ENCODE measurements around the gene CA14. TPM values are rescaled to one million over a fixed set of nuclear protein-coding genes. Genes with fewer than 3 reads are reported as not detected.

Gene CA14
- total RNA-seq, 1 experiment from 2014 or later, result not detected

DNA sequence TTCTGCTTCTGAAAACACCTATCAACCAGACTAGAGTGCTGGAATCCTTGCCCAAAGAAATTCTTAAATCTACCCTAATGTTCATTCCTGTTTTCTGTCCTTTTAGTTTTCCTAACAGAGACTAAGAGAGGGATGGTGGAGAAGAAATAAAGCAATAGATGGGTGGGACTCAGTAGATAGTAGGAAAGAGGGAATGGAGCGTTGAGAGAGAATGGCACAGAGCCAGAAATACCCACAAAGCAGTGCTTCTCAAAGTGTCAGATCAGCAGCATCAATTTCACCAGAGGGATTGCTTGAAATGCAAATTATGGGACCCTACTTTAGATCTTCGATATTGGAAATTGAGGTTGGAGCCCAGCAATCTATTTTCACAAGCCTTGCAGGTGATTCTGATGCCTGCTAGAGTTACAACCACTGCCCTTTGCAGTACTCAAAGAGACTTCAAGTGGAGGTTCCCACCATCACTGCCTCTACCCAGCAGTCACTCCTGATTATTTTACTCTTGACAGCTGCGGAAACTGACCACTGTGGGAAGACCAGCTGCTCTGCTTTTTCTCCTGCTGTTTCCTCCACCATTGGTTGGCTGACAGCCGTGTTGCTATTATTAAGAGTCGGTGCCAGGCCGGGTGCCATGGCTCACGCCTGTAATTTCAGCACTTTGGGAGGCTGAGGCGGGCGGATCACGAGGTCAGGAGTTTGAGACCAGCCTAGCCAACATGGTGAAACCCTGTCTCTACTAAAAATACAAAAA, 52.4 kb downstream of the CA14 start:
- ChIA-PET CTCF (no interaction called here), POLR2A (ENCODE audit: unreplicated experiment) (interaction anchor here (0.6 kb wide), 1 partner anchor 336 kb away, joined by 4 read pairs; no protein-coding TSS in a partner anchor)
- no peak for ATAC-seq
- DNase-seq, result no peak
- BruUV-seq (replicated peaks), result TSS peak; percentile 58
- Histone ChIP-seq H3K4me1 (ENCODE audit: insufficient read depth, low read length) (no peaks in the 10 kb centered on the region), H3K27me3 (ENCODE audit: low read length) (no peaks in the 10 kb centered on the region), H3K4me3 (ENCODE audit: low read length) (no peak overlapping the region), H4K20me1 (ENCODE audit: low read length) (no peaks in the 10 kb centered on the region), H3K4me2 (ENCODE audit: low read length) (no peak overlapping the region), H2AFZ (ENCODE audit: low read length) (no peak overlapping the region), H3K9me3 (ENCODE audit: low read length) (no peaks in the 10 kb centered on the region), H3K9me2 (replicated peaks; ENCODE audit: low read length) (no peaks in the 10 kb centered on the region), H3K27ac (ENCODE audit: low read length) (no peak overlapping the region), H3K79me2 (ENCODE audit: low read length) (no peaks in the 10 kb centered on the region), H3K9ac (ENCODE audit: low read length) (no peak overlapping the region), H3F3A (ENCODE audit: low read length, unreplicated experiment) (no peaks in the 10 kb centered on the region), H3K36me3 (ENCODE audit: low read depth, low read length) (peaks cover 21% of the 10 kb centered on the region)
- intact Hi-C loops (cut with micrococcal nuclease), result no loop called here
- TF ChIP-seq EZH2 (IDR thresholded peaks at IDR 0.05; ENCODE audit: low read length, unreplicated experiment) (no peak), EZH2phosphoT487 (IDR thresholded peaks at IDR 0.05; ENCODE audit: borderline replicate concordance, low read length) (no peak)
- TF ChIP-seq, protein P1, sequence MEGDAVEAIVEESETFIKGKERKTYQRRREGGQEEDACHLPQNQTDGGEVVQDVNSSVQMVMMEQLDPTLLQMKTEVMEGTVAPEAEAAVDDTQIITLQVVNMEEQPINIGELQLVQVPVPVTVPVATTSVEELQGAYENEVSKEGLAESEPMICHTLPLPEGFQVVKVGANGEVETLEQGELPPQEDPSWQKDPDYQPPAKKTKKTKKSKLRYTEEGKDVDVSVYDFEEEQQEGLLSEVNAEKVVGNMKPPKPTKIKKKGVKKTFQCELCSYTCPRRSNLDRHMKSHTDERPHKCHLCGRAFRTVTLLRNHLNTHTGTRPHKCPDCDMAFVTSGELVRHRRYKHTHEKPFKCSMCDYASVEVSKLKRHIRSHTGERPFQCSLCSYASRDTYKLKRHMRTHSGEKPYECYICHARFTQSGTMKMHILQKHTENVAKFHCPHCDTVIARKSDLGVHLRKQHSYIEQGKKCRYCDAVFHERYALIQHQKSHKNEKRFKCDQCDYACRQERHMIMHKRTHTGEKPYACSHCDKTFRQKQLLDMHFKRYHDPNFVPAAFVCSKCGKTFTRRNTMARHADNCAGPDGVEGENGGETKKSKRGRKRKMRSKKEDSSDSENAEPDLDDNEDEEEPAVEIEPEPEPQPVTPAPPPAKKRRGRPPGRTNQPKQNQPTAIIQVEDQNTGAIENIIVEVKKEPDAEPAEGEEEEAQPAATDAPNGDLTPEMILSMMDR (conservative IDR thresholded peaks at IDR 0.05; ENCODE audit: low read depth, low read length), result no peak

GRCh38 chr1:150311762-150312161, 54.2 kb downstream of the CA14 start:
- CTCF ChIA-PET, result interaction anchor here (0.8 kb wide), 1 partner anchor 56 kb away, joined by 4 read pairs; no protein-coding TSS in a partner anchor
- BruUV-seq (replicated peaks), result no TSS peak

More at GRCh38 chr1:150311762-150312161, 54.2 kb downstream of the CA14 start:
- Histone ChIP-seq H3K9me2 (replicated peaks; ENCODE audit: low read length) (no peaks in the 10 kb centered on the region), H3K4me2 (ENCODE audit: low read length) (no peak overlapping the region), H3K27me3 (ENCODE audit: low read length) (no peaks in the 10 kb centered on the region), H3K9ac (ENCODE audit: low read length) (no peak overlapping the region), H3K4me3 (ENCODE audit: low read length) (no peak overlapping the region), H3F3A (ENCODE audit: low read length, unreplicated experiment) (no peaks in the 10 kb centered on the region), H3K4me1 (ENCODE audit: insufficient read depth, low read length) (no peaks in the 10 kb centered on the region), H2AFZ (ENCODE audit: low read length) (no peak overlapping the region), H3K79me2 (ENCODE audit: low read length) (no peaks in the 10 kb centered on the region), H3K27ac (ENCODE audit: low read length) (no peak overlapping the region), H3K9me3 (ENCODE audit: low read length) (no peaks in the 10 kb centered on the region), H3K36me3 (ENCODE audit: low read depth, low read length) (peaks cover 11% of the 10 kb centered on the region), H4K20me1 (ENCODE audit: low read length) (no peaks in the 10 kb centered on the region)
- DNase-seq (no peak), ATAC-seq (no peak)
- intact Hi-C loops (cut with micrococcal nuclease), result no loop called here
- TF ChIP-seq, protein P1 (conservative IDR thresholded peaks at IDR 0.05; ENCODE audit: low read depth, low read length), result no peak
- no peak for TF ChIP-seq EZH2phosphoT487 (IDR thresholded peaks at IDR 0.05; ENCODE audit: borderline replicate concordance, low read length)
- no peak for TF ChIP-seq EZH2 (IDR thresholded peaks at IDR 0.05; ENCODE audit: low read length, unreplicated experiment)
- POLR2A ChIA-PET (ENCODE audit: unreplicated experiment), result no interaction called here

Other genes starting within 250 kb of the CA14 start
- 11.5 and 14.6 TPM in 2 replicates for gene OTUD7B, start 247.0 kb upstream of the CA14 start, total RNA-seq (2014; rRNA removed)
- 39.5 and 47.8 TPM in 2 replicates for gene VPS45, start 190.0 kb upstream of the CA14 start, total RNA-seq (2014; rRNA removed)
- gene PLEKHO1, start 107.9 kb upstream of the CA14 start, total RNA-seq (2014; rRNA removed), result 13.8 and 29.5 TPM in 2 replicates
- 42.0 and 47.4 TPM in 2 replicates for gene ANP32E, start 21.7 kb upstream of the CA14 start, total RNA-seq (2014; rRNA removed)
- 211 and 222 TPM in 2 replicates for gene APH1A, start 11.2 kb downstream of the CA14 start, total RNA-seq (2014; rRNA removed)
- 0.98 TPM in 1 of 2 replicates, not detected in the other for gene C1orf54, start 15.0 kb downstream of the CA14 start, total RNA-seq (2014; rRNA removed)
- 19.0 and 27.0 TPM in 2 replicates for gene CIART, start 24.8 kb downstream of the CA14 start, total RNA-seq (2014; rRNA removed)
- 109 and 124 TPM in 2 replicates for gene MRPS21, start 36.1 kb downstream of the CA14 start, total RNA-seq (2014; rRNA removed)
- gene PRPF3, start 63.8 kb downstream of the CA14 start, total RNA-seq (2014; rRNA removed), result 73.0 and 73.5 TPM in 2 replicates
- 12.5 and 12.6 TPM in 2 replicates for gene RPRD2, start 106.4 kb downstream of the CA14 start, total RNA-seq (2014; rRNA removed)
- 56.2 and 61.6 TPM in 2 replicates for gene TARS2, start 229.6 kb downstream of the CA14 start, total RNA-seq (2014; rRNA removed)